NOMO-1 (cell line): ENCODE results near the gene SLC30A9.

Source experiments
- DNase-seq, 2 experiments: peaks; one replicate each; lab custom pipeline; 2025; ENCODE audit not compliant: unreplicated experiment in 2 of 2; lab: John Stamatoyannopoulos, UW

The SLC30A9 gene

GRCh38 chr4:42132099-42132498 lies 141.8 kb downstream of the SLC30A9 start:
- no peak for DNase-seq

- no peak for DNase-seq
These were observed 142.7 kb downstream of the SLC30A9 start for GRCh38 chr4:42133006-42133405.

- no peak for DNase-seq
These were observed 146.0 kb downstream of the SLC30A9 start for GRCh38 chr4:42136371-42136770.
